Suppressor macrophage treated with lipopolysaccharide for 1 hour (primary cell): ENCODE data around the gene DMC1.
"Not testable (repeated sequence)": the region's sequence is repeated elsewhere in the genome, so short reads cannot be mapped to it uniquely, and the experiment has no call there.

Experiments used
- DNase-seq, 3 donors: peaks; one replicate each; pipeline ENCODE4 v3.0.0-alpha.2; 2020 to 2022

DMC1 gene

DNA sequence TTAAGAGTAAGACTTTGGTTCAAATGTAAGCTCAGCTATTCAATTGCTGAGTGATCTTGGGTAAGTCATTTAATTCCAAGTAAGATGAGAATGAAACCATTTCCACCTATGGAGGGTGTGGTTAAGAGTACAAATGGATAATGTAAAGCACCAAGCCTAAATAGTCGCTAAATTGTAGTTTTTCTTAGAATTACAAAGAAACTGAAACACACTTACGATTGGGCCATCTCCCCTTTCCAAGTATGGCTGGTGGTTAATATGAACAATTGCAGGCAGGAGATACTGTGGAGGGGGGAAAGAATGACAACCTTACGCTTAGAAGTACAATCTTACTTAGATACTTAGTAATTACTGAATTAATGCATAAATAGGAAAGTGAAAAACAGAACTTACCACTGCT lies 72.1 kb downstream of the DMC1 start:
- DNase-seq = no peak

DNA sequence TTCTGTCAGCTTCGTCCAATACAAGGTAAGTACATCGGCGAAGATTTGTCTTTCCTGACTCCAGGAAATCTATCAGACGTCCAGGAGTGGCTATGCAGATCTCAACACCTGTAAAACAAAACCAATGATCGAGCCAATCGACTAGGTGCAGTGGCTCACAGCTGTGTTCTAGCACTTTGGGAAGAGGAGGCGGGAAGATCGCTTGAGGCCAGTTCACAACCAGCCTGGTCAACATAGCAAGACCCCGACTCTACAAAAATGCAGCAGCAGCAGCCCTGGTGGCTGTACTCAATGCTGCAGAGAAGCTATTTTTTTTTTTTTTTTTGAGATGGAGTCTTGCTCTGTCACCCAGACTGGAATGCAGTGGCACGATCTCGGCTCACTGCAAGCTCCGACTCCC lies 75.0 kb downstream of the DMC1 start:
- DNase-seq = no peak

DNA sequence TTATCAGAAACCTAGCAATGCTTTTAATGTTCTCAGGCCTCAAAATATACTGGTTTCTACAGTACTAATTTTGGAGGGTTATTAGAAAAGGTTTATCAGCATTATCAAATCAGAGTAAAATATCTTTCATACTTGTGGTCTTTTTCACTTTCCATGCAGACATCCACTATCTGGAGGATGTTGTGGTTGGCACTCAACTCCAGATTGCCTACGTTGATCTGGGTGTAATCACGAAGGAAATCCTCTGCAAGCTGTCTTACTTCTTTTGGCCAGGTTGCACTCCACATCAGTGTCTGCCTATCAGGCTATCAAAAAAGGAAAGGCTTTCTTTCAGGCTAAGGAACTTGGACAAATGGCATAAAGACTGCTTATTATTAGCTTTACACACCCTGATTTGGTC lies 75.5 kb downstream of the DMC1 start:
- DNase-seq = no peak

DNA sequence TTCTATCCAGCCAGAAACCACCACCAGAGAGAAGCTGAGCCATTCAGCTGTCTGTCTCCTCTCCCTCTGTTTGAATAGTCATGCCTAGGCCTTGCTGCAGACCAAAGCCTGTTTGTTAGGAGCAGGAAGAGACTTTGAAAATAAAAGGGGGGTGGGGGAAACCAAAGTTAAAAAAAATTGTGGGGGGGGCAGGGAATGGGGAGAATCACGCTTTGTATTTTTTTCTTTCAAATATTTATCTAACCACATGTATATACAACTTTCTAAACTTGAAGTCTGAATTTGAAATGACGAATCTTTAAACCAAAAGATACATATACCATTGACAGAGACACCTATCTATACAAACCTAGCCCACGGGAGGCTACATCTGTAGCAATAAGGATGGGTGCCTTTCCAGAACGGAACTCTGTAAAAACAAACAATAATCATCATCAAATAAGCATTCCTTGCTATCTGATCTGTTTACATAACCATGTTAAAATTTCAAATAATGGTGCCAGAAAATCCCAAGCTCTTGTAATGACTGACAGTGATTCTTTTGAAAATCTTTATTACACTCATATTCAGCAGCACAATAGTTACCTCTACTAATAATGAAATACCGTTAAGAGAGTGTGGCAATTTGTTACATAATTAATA lies 78.2 kb downstream of the DMC1 start:
- no peak for DNase-seq

DNA sequence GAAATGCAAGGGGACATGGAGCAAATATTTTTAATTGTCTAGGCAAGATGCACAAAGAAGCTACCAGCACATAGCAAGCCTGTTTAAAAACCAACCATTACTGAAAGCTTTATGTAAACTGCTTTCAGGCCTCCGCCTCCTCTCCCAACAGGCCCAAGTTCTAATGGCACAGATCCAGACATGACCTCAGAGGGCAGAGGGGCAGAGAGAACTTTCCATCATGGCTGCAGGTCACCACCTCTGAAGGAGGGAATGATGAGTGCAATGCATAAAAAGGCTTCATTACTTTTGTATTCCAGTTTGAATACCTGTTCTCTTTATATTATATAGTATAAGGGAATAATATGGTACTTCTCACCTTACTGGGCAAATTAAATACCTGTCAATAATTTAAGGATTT lies 79.1 kb downstream of the DMC1 start:
- no peak for DNase-seq

DNA sequence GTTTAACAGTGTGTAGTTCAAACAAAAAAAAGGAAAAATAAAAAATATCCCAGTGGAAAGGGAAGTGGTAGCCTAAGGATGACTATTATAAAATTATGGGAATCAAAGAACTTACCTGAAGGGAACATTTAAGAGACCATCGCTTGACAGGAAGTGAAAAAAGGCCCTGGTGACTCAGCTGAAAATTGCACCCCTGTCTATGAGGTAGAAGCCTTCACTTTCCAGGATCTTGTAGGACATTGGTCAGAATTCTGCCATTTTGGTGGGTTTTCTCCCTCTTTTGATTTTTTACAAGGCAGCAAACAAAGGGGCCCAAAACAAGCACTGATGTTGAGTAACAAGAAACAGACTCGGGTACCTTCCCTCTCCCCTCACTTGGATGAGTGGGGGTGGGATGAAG lies 79.5 kb downstream of the DMC1 start:
- no peak for DNase-seq

DNA sequence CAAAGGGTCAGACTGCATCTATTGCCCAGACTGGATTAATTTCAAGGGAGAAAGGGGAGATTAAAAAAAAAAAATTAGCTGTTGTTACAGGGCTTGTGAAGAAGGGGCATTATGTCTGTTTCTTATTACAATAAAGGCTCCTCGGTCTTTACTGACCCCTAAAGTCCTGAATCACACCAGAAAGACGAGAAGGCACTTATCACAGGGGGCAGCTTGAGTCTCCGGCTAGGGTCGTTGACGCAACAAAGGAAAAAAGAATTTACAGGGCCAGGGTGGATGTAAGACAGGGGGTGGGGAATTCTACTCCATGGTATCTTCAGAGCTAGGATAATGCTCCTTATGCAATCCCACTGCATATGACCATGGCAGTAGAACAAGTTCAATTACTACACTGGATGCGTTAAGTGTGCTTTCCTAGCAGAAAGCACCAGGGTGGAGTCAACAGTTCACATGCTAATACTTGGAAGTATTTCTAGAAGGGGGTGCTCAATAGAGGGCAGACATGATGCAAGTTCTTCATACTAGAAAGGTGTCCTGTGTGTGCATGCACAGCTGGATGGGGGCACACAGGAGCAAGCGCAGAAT lies 80.3 kb downstream of the DMC1 start:
- no peak for DNase-seq

DNA sequence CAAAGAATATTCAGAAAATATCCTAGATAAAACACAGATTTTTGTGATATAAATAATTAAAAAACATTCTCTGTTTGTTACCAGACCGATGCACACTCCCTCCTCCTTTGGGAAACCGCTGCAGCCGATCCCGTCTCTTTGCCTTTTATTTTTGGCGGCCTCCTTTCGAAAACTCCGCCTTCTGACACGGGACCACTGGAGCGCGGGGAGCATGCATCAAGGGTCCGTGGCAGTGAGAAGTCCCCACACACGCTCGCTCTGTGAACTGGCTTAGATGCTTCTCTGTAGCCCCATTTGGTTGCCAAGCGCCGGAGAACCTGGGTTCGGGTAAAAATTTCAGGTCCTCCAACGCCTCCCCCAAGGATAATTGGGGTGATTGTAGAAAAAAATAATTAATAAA lies 80.8 kb downstream of the DMC1 start:
- DNase-seq = no peak

DNA sequence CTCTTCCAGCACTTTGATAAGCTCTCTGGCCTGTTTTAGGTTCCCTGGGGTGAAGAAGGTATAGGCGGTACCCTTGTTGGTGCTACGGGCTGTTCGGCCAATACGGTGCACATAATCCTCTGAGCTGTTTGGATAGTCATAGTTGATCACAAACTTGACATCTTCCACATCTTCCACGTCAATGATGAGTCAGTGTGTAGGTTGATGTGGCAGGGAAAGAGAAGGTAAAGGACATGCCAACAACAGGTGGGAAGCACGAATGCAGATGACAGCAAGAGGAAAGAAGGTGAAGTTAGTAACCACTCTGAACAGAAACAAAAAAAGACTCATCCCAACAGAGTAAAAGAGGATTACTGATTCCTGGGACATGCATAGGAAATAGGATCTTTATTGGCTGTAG lies 82.0 kb downstream of the DMC1 start:
- no peak for DNase-seq

DNA sequence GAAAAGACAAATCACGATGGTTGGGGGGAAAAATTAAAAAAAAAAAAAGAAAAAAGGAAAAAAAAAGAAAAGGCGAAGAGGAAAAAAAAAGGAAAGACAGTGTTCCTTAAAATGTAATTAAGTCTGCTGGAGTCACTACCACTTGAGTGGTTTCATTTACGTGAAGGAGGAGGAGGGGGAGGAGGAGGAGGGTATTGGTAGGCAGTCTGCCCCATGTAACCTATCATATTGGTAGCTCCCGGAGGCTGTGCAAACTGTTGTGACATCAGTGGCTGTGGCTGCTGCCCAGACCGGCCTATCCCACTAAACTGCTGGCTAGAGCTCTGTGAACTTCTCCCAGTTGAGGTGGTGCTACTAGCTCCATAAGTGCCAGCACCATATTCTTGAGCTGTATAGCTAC lies 84.2 kb downstream of the DMC1 start:
- no peak for DNase-seq

DNA sequence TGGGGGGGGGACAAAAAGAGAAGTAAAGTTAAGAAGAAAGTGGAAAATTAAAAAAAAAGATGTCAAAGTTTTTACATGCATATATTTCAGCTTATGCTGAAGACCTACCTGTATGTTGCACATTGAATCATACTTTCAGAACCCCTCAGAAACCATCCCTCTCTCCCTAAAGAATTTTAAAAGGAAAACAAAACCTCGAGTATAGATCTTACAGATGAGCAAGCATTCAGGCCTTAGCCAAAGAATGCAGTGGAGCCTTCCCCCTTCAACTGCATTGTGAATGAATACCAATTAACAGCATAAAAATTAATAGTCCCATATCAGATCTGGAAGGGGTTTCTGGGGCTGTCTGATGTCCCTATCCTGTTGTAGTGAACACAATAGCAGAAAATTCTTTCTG lies 85.7 kb downstream of the DMC1 start:
- no peak for DNase-seq

DNA sequence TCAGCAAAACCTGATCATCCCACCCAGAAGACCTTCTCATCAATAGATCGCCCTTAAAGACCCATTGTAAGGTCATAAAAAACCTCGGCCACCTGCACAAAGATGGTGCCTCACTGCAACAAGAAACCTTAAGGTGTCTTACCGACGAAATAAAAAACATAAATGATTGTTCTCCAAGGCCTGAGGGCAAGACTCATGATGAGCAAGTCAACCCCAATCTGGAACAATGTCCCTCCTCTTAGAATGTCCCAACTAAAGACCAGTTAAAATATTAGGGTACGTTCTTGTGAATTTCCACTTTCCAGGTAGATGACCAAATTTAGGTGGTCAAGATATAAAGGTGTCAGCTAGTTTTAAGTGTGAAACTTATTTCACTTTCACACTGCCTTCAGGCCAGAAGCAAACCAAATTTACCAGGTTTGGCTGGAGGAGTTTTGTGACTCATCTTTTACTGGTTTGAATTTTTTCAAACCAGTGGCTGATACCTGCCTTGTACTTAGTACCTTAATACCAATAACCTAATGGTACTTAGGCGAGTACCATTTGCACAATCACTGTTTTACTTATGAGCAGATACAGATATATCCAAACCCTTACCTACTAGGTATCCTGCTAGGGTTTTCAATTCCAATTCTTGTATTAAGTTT lies 87.2 kb downstream of the DMC1 start:
- no peak for DNase-seq

DNA sequence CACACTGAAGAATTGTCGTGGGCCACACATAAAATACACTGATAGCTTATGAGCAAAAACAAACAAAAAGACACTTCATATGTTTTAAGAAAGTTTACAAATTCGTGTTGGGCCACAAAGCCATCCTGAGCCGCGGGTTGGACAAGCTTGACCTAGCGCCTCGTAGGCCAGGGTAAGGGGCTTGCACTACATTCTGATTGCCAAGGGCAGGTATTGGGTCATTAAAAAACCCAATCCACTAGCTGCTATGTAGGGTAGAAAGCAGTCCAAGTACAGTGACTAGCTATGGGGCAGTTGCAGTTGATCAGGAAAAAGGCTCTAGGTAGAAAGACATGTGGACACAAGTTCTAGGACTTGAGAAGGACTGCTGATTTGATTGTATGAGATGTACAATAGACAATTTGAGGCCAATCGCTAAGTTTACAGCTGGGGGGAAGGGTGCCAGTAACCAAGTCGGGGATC lies 88.1 kb downstream of the DMC1 start:
- no peak for DNase-seq

DNA sequence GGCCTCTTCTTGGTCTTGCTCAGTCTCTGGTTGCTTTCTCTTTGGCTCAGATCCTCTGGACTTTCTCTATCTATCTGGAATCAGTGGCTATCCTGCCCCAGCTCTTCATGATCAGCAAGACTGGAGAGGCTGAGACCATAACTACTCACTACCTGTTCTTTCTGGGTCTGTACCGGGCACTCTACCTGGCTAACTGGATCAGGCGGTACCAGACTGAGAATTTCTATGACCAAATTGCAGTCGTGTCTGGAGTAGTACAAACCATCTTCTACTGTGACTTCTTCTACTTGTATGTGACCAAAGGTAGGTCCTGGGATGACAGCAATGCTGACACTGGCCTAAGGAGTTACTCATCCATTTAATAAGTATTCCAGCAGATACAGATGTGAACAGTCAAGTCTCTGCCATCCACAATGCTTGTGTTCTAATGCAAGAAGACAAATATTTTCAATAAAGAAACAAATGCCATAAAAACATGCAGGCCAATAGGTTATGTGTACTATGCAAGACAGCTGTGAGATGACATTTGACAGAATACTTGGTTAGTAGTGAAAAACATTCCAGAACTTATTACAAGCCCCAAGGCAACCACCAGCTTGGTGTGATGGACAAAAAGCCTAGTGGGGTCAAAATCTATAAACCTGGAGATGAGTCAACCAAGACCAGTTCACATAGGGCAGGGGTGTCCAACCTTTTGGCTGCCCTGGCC lies 88.7 kb downstream of the DMC1 start:
- DNase-seq = no peak

DNA sequence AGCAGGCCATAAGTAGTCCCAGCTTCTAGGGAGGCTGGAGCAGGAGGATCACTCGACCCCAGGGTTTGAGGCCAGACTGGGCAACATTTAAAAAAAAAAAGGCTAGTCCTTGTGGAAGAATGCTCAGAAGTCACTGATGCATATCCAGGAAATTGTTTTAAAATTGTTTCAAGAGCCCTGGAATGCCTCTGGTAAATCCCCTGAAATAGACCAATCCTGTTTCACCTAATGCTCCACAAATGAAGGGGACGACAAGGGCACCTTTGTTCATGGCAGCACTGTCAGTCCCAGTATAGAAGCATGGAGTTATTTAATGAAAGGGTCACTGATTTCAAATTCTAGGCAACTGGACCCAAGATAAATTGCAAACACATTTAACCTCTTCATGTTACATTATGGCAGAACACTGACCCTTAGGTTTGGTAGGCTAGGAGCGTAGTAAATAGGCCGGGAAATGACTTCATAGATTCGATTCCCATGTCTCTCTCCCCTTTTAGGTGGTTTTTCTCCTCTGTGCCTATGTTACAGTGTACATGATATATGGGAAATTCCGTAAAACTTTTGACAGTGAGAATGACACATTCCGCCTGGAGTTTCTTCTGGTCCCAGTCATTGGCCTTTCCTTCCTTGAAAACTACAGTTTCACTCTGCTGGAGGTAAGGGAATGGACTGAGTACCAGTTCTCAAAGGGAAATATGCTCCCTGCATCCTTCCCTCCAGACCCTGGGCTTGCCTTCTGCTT lies 90.7 kb downstream of the DMC1 start:
- peak; percentile 50 to 85 (median 77) for DNase-seq

DNA sequence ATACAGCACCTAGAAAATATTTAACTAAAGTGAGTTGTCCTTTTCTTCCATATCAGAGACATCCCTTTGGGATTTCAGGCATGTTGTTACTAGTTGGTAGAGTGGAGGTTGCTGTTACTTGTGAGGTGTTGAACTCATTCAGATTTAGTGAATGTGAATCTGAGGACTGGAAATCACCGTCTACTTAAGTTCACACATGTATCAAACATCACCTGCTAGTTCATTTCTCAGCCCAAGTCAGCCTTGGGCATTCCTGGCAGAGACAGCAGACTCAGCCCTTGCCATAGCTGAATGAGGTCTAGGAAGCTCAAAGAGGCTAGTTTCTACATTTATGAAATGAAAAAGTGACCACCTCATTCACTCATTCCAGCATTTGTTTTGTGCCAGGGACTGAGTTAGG lies 92.4 kb downstream of the DMC1 start:
- DNase-seq = no peak

DNA sequence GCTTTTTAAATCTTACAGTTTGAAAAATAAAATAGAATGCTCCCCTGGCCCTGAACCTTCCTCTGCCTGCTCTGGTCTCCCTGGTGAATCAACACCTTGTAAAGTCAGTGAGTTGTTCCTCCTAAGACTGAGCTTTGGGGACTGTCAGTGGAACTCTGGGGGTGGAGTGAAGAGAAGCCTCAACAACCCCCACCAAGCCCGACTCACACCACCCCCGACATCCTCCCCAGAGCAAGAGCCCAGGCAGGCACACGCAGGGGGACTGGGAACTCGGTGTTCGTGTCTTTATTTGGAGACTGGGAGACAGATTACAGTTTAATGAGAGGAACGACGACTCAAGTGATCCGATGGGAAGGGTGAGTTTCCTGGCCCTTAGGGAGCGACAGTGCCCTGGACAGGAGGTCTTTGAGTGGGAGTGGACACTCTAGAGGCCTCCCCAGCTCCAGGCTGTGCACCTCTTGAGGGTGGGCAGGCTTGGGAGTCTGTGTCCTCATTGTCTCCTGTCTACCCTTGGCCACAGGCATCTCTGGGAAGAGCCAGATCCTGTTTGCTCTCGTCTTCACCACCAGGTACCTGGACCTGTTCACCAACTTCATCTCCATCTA lies 95.9 kb downstream of the DMC1 start:
- peak in 2 of 3 donors; percentile 24 to 29 for DNase-seq

DNA sequence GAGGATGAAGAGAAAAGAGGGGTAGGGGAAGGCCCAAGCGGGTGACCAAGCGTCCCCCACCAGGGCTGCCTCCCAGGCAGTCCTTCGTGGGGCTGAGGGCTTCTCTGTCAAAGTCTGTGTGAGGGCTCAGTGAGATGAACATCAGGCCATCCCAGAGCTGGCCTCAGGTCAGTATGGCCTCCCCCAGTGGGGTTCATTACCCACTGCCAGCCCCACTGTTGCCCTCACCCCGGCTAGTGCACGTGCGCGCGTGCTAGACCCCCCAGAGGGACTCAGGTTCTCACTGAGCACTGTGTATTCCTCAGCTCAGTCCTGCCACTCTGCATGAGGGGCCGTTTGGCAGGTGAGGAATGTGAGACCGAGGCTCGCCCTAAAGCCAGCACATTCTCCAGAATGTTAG lies 98.7 kb downstream of the DMC1 start:
- DNase-seq = no peak

DNA sequence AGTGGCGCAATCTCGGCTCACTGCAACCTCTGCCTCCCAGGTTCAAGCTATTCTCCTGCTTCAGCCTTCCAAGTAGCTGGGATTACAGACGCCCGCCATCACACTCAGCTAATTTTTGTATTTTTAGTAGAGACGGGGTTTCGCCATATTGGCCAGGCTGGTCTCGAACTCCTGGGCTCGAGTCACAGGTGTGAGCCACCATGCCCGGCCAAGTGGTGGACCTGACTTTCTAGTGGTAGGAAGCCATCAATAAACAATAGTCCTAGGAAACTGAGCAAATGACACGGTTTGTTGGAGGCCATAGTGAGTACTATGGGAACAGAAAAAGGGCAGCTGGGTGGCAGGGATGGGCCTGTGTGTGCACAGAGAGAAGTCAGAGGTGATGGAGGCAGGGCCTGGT lies 99.8 kb downstream of the DMC1 start:
- not testable (repeated sequence) for DNase-seq

DNA sequence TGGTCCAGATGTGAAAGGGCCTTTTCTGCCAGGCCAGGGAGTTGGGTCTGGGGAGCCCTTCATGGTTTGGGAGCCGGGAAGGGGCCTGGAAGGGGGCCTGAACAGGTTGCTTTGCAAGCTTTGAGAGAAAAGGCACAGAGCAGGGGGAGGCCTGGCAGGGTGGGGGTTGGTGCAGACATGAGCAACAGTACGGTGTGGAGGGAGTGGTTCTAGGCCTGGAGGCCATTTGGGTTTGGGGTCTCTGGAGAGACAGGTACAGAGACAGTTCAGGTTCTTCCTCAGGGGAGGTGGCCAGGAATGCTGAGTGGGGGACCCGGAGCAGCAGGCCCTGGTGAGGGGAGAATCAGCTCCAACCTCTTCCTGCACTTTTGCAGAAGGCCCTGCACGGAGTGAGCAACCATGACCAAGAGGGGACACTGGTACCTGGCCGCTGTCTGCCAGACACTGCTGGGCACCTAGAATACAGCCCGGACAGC lies 100.6 kb downstream of the DMC1 start:
- no peak for DNase-seq
